Mesenchymal stem cell (in vitro differentiated cells and primary cell): ENCODE measurements around the gene TFDP3.

Source experiments
- DNase-seq: peaks from one replicate; pipeline ENCODE4 v3.0.0-alpha.2; 2013
- H2AFZ ChIP-seq: one replicate; pipeline ENCODE4 v1.6.1; 2013; ENCODE audit warnings: low read depth, mild to moderate bottlenecking, control low read depth, inconsistent platforms, low read length, moderate library complexity
- H2AK5ac ChIP-seq: 2 replicates; pipeline ENCODE4 v1.6.1; 2013; ENCODE audit warnings: low read length, moderate library complexity, mild to moderate bottlenecking, inconsistent platforms; ENCODE audit not compliant: severe bottlenecking
- H2BK120ac ChIP-seq: one replicate; pipeline ENCODE4 v1.6.1; 2013; ENCODE audit warnings: low read depth, mild to moderate bottlenecking, inconsistent platforms, low read length, moderate library complexity
- H2BK12ac ChIP-seq, 2 experiments: one replicate each; pipeline ENCODE4 v1.6.1; 2013; ENCODE audit warnings: inconsistent platforms in 2 of 2, low read length in 2 of 2, mild to moderate bottlenecking in 2 of 2, moderate library complexity in 2 of 2, control low read depth in 1 of 2
- H2BK15ac ChIP-seq: one replicate; pipeline ENCODE4 v1.6.1; 2013; ENCODE audit warnings: mild to moderate bottlenecking, low read depth, inconsistent platforms; ENCODE audit not compliant: poor library complexity, severe bottlenecking
- H2BK5ac ChIP-seq: 2 replicates; pipeline ENCODE4 v1.6.1; 2013; ENCODE audit warnings: low read depth, mild to moderate bottlenecking, low read length, control low read depth, inconsistent platforms; ENCODE audit not compliant: poor library complexity, severe bottlenecking
- H3K14ac ChIP-seq, 2 experiments: one replicate each; pipeline ENCODE4 v1.6.1; 2013; ENCODE audit warnings: inconsistent platforms in 2 of 2, low read length in 2 of 2, control low read depth in 1 of 2, mild to moderate bottlenecking in 1 of 2, moderate library complexity in 1 of 2
- H3K18ac ChIP-seq, 2 experiments: one replicate each; pipeline ENCODE4 v1.6.1; 2013; ENCODE audit warnings: inconsistent platforms in 2 of 2, low read length in 2 of 2, control low read depth in 1 of 2, low read depth in 1 of 2, mild to moderate bottlenecking in 1 of 2
- H3K23ac ChIP-seq, 2 experiments: one replicate each; pipeline ENCODE4 v1.6.1; 2013; ENCODE audit warnings: inconsistent platforms in 2 of 2, low read length in 2 of 2, mild to moderate bottlenecking in 2 of 2, moderate library complexity in 2 of 2, control low read depth in 1 of 2
- H3K27ac ChIP-seq: 2 replicates; pipeline ENCODE4 v1.5.1; 2013; ENCODE audit warnings: mild to moderate bottlenecking, moderate library complexity, low read length, control low read depth, inconsistent platforms; ENCODE audit not compliant: poor library complexity, severe bottlenecking
- H3K27me3 ChIP-seq, 2 experiments: 2 replicates each; pipeline versions ENCODE4 v1.6.1 to v1.7.0; 2013; ENCODE audit warnings: low read length in 2 of 2, mild to moderate bottlenecking in 2 of 2, moderate library complexity in 2 of 2, control low read depth in 1 of 2, inconsistent platforms in 1 of 2; ENCODE audit not compliant: control insufficient read depth in 1 of 2, insufficient read depth in 1 of 2
- H3K36me3 ChIP-seq, 2 experiments: 2 replicates each; pipeline versions ENCODE4 v1.6.1 to v1.7.0; 2013; ENCODE audit warnings: low read length in 2 of 2, control low read depth in 1 of 2, inconsistent platforms in 1 of 2, low read depth in 1 of 2, mild to moderate bottlenecking in 1 of 2; ENCODE audit not compliant: insufficient read depth in 2 of 2, control insufficient read depth in 1 of 2
- H3K4ac ChIP-seq, 2 experiments: one replicate each; pipeline ENCODE4 v1.6.1; 2013; ENCODE audit warnings: inconsistent platforms in 2 of 2, low read length in 2 of 2, mild to moderate bottlenecking in 2 of 2, moderate library complexity in 2 of 2, control low read depth in 1 of 2, low read depth in 1 of 2
- H3K4me1 ChIP-seq: 2 replicates; pipeline ENCODE4 v1.6.1; 2013; ENCODE audit warnings: low read depth, low read length, control low read depth; ENCODE audit not compliant: control insufficient read depth, insufficient read depth
- H3K4me2 ChIP-seq: 2 replicates; pipeline ENCODE4 v1.6.1; 2013; ENCODE audit warnings: low read length, mild to moderate bottlenecking, inconsistent platforms; ENCODE audit not compliant: poor library complexity, severe bottlenecking
- H3K4me3 ChIP-seq, 2 experiments: 2 replicates each; pipeline versions ENCODE4 v1.5.1 to v1.7.0; 2013; ENCODE audit warnings: low read length in 2 of 2, mild to moderate bottlenecking in 2 of 2, control low read depth in 1 of 2, low read depth in 1 of 2; ENCODE audit not compliant: insufficient read depth in 1 of 2
- H3K79me1 ChIP-seq: replicated peaks from 2 replicates; pipeline ENCODE4 v1.6.1; 2013; ENCODE audit warnings: mild to moderate bottlenecking, control low read depth, low read length, inconsistent platforms; ENCODE audit not compliant: poor library complexity, severe bottlenecking
- H3K9ac ChIP-seq: 2 replicates; pipeline ENCODE4 v1.7.0; 2013; ENCODE audit warnings: mild to moderate bottlenecking, low read length, moderate library complexity
- H3K9me3 ChIP-seq: 2 replicates; pipeline ENCODE4 v1.7.0; 2013; ENCODE audit warnings: mild to moderate bottlenecking, low read length; ENCODE audit not compliant: control insufficient read depth
- H4K8ac ChIP-seq: one replicate; pipeline ENCODE4 v1.6.1; 2013; ENCODE audit warnings: inconsistent platforms, mild to moderate bottlenecking, low read length, moderate library complexity
- H4K91ac ChIP-seq: one replicate; pipeline ENCODE4 v1.6.1; 2013; ENCODE audit warnings: mild to moderate bottlenecking, low read length, inconsistent platforms
- WGBS: methylation state at CpG from one replicate; pipeline ENCODE4 v1.1.7; 2013; ENCODE audit warnings: mixed read lengths; 5-methylcytosine and 5-hydroxymethylcytosine counted together

The TFDP3 gene

GRCh38 chrX:133213117-133213516, 5.0 kb downstream of the TFDP3 start:
- Histone ChIP-seq H3K4me1 (no peaks in the 10 kb centered on the region), H3K4me3 (no peak overlapping the region), H4K8ac (no peak overlapping the region), H2AK5ac (no peak overlapping the region), H3K18ac (no peak overlapping the region), H3K9ac (no peak overlapping the region), H3K36me3 (no peaks in the 10 kb centered on the region), H2AFZ (no peak overlapping the region), H3K4ac (no peak overlapping the region), H3K23ac (no peak overlapping the region), H3K27me3 (peaks cover 0 to 15% of the 10 kb centered on the region in 2 experiments), H3K4me2 (no peak overlapping the region), H2BK12ac (no peak overlapping the region), H2BK120ac (no peak overlapping the region), H2BK5ac (no peak overlapping the region), H3K79me1 (no peaks in the 10 kb centered on the region), H3K14ac (no peak overlapping the region), H3K27ac (no peak overlapping the region), H3K9me3 (no peaks in the 10 kb centered on the region), H4K91ac (no peak overlapping the region), H2BK15ac (no peak overlapping the region)
- no peak for DNase-seq
- 54% methylated on average over 4 of the region's 5 CpGs for WGBS

- H2BK15ac ChIP-seq = no peak overlapping the region
- H2AK5ac ChIP-seq = no peak overlapping the region
- no peaks in the 10 kb centered on the region for H3K9me3 ChIP-seq
- no peak overlapping the region for H3K18ac ChIP-seq
- H4K8ac ChIP-seq = no peak overlapping the region
- H3K4me2 ChIP-seq = no peak overlapping the region
- H3K4ac ChIP-seq = no peak overlapping the region
- H3K79me1 ChIP-seq = no peaks in the 10 kb centered on the region
- H3K9ac ChIP-seq = no peak overlapping the region
- no peak overlapping the region for H4K91ac ChIP-seq
- no peak overlapping the region for H2BK120ac ChIP-seq
- H2AFZ ChIP-seq = no peak overlapping the region
- H3K4me1 ChIP-seq = no peaks in the 10 kb centered on the region
- H3K27me3 ChIP-seq = peaks cover 0 to 24% of the 10 kb centered on the region in 2 experiments
- H3K23ac ChIP-seq = no peak overlapping the region
- 82% methylated on average over 1 of the region's 2 CpGs for WGBS
- H2BK5ac ChIP-seq = no peak overlapping the region
- no peak overlapping the region for H2BK12ac ChIP-seq
- H3K36me3 ChIP-seq = no peaks in the 10 kb centered on the region
- no peak overlapping the region for H3K4me3 ChIP-seq
- DNase-seq = no peak
- no peak overlapping the region for H3K14ac ChIP-seq
- no peak overlapping the region for H3K27ac ChIP-seq
These were observed 10.4 kb downstream of the TFDP3 start for GRCh38 chrX:133207751-133208150.

- Histone ChIP-seq H3K9ac (no peak overlapping the region), H3K9me3 (no peaks in the 10 kb centered on the region), H3K27ac (no peak overlapping the region), H2BK15ac (no peak overlapping the region), H3K4me3 (no peak overlapping the region), H2AFZ (no peak overlapping the region), H3K18ac (no peak overlapping the region), H2BK12ac (no peak overlapping the region), H2AK5ac (no peak overlapping the region), H3K14ac (no peak overlapping the region), H2BK120ac (no peak overlapping the region), H3K27me3 (peaks cover 0 to 16% of the 10 kb centered on the region in 2 experiments), H3K23ac (no peak overlapping the region), H3K4me1 (no peaks in the 10 kb centered on the region), H3K79me1 (no peaks in the 10 kb centered on the region), H4K8ac (no peak overlapping the region), H3K4me2 (no peak overlapping the region), H3K36me3 (no peaks in the 10 kb centered on the region), H4K91ac (no peak overlapping the region), H2BK5ac (no peak overlapping the region), H3K4ac (no peak overlapping the region)
- DNase-seq = no peak
- no CpG with 5 or more reads among the region's 1 CpG for WGBS
These were observed 26.5 kb downstream of the TFDP3 start for GRCh38 chrX:133191739-133192039.

- Histone ChIP-seq H3K4me1 (no peaks in the 10 kb centered on the region), H3K36me3 (no peaks in the 10 kb centered on the region), H3K9me3 (no peaks in the 10 kb centered on the region), H2AFZ (no peak overlapping the region), H3K18ac (no peak overlapping the region), H3K27me3 (peaks cover 0 to 20% of the 10 kb centered on the region in 2 experiments), H3K9ac (no peak overlapping the region), H3K14ac (no peak overlapping the region), H3K23ac (no peak overlapping the region), H2BK5ac (no peak overlapping the region), H3K79me1 (no peaks in the 10 kb centered on the region), H4K8ac (no peak overlapping the region), H3K27ac (no peak overlapping the region), H2AK5ac (no peak overlapping the region), H3K4ac (no peak overlapping the region), H2BK12ac (no peak overlapping the region), H3K4me3 (no peak overlapping the region), H2BK120ac (no peak overlapping the region), H4K91ac (no peak overlapping the region), H2BK15ac (no peak overlapping the region), H3K4me2 (no peak overlapping the region)
- 53% methylated on average over 6 of the region's 10 CpGs for WGBS
- DNase-seq = no peak
These were observed 27.0 kb downstream of the TFDP3 start for GRCh38 chrX:133190877-133191738.
